NCI-H2196 treated with DMSO at 0.1 percent for 48 hours (cell line): Measurements from ENCODE around the gene LCN9.
"Not testable (repeated sequence)": the region's sequence is repeated elsewhere in the genome, so short reads cannot be mapped to it uniquely, and the experiment has no call there.

ENCODE experiments used
- DNase-seq: peaks from one replicate; lab custom pipeline; 2025; ENCODE audit not compliant: unreplicated experiment; lab: John Stamatoyannopoulos, UW

Gene LCN9

GRCh38 chr9:135662758-135663450 lies at the start of gene LCN9:
Gene LCN9 (plus strand): TSS chr9:135663309. CDS start chr9:135663322, 13 bp downstream.
- no peak for DNase-seq

- DNase-seq = no peak
These were observed 48.9 kb upstream of the LCN9 start for GRCh38 chr9:135613946-135614805.

- no peak for DNase-seq
These were observed 48.1 kb upstream of the LCN9 start for GRCh38 chr9:135614821-135615665.

GRCh38 chr9:135615666-135616618 lies 47.2 kb upstream of the LCN9 start:
- DNase-seq = no peak

- no peak for DNase-seq
These were observed 46.2 kb upstream of the LCN9 start for GRCh38 chr9:135616619-135617537.

- no peak for DNase-seq
These were observed 45.6 kb upstream of the LCN9 start for GRCh38 chr9:135617538-135617900.

- DNase-seq = no peak
These were observed 45.1 kb upstream of the LCN9 start for GRCh38 chr9:135617991-135618411.

- no peak for DNase-seq
These were observed 44.1 kb upstream of the LCN9 start for GRCh38 chr9:135618866-135619598.

- DNase-seq = no peak
These were observed 43.6 kb upstream of the LCN9 start for GRCh38 chr9:135619599-135619886.

- DNase-seq = no peak
These were observed 42.6 kb upstream of the LCN9 start for GRCh38 chr9:135620558-135620957.

GRCh38 chr9:135622415-135623020 lies 40.6 kb upstream of the LCN9 start:
- no peak for DNase-seq

GRCh38 chr9:135624282-135624681 lies 38.8 kb upstream of the LCN9 start:
- DNase-seq = no peak

GRCh38 chr9:135632841-135633240 lies 30.3 kb upstream of the LCN9 start:
- no peak for DNase-seq

- DNase-seq = not testable (repeated sequence)
These were observed 26.1 kb upstream of the LCN9 start for GRCh38 chr9:135636930-135637530.

- no peak for DNase-seq
These were observed 23.9 kb upstream of the LCN9 start, which contains the start of gene GLT6D1 for GRCh38 chr9:135639196-135639595. Gene GLT6D1 (minus strand): TSS chr9:135639540. CDS start chr9:135639187, 353 bp downstream.

- no peak for DNase-seq
These were observed 22.1 kb upstream of the LCN9 start for GRCh38 chr9:135641047-135641446.

GRCh38 chr9:135641745-135642144 lies 21.4 kb upstream of the LCN9 start:
- no peak for DNase-seq
